ENCODE data around the gene USP30.

DNA sequence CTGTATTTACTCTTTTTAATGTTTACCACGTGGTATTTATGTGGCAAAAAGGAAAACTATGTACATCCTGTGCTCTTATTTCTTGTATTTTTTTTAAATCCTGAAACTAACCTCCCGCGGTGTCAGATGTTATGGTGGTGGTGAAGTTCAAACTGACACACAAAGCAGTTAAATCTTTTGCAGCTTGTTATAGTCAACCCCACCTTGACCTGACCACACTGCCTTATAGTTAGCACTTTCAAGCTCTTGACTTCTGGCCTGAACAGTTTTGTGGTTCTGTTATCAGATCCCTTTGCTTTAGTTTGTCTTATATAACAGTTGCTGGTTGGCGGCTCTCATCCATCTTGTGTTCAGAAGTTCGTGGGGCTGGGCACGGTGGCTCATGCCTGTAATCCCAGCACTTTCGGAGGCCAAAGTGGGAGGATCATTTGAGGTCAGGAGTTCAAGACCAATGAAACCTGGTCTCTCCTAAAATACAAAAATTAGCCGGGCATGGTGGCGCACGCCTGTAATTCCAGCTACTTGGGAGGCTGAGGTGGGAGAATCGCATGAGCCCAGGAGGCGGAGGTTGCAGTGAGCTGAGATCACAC lies 47.1 kb downstream of the USP30 start:
- TF ChIP-seq CTCF (IDR thresholded peaks at IDR 0.05) (no peak), POLR2A (IDR thresholded peaks at IDR 0.05) (no peak), EP300 (IDR thresholded peaks at IDR 0.05) (no peak), POLR2AphosphoS5 (IDR thresholded peaks at IDR 0.05) (no peak)

All from suprapubic skin (tissue), 4 donors.